GM12874 (cell line): ENCODE results near the gene ANKRD17.

Source experiments
- TF ChIP-seq, protein P1 (sequence below): IDR thresholded peaks from 2 replicates; pipeline ENCODE4 v1.5.1; 2011; ENCODE audit warnings: low read depth, mild to moderate bottlenecking, control low read depth, low read length, moderate library complexity; ENCODE audit not compliant: insufficient read depth

ANKRD17 gene

GRCh38 chr4:73187325-73187724, 71.3 kb downstream of the ANKRD17 start:
- TF ChIP-seq, protein P1, sequence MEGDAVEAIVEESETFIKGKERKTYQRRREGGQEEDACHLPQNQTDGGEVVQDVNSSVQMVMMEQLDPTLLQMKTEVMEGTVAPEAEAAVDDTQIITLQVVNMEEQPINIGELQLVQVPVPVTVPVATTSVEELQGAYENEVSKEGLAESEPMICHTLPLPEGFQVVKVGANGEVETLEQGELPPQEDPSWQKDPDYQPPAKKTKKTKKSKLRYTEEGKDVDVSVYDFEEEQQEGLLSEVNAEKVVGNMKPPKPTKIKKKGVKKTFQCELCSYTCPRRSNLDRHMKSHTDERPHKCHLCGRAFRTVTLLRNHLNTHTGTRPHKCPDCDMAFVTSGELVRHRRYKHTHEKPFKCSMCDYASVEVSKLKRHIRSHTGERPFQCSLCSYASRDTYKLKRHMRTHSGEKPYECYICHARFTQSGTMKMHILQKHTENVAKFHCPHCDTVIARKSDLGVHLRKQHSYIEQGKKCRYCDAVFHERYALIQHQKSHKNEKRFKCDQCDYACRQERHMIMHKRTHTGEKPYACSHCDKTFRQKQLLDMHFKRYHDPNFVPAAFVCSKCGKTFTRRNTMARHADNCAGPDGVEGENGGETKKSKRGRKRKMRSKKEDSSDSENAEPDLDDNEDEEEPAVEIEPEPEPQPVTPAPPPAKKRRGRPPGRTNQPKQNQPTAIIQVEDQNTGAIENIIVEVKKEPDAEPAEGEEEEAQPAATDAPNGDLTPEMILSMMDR: no peak

DNA sequence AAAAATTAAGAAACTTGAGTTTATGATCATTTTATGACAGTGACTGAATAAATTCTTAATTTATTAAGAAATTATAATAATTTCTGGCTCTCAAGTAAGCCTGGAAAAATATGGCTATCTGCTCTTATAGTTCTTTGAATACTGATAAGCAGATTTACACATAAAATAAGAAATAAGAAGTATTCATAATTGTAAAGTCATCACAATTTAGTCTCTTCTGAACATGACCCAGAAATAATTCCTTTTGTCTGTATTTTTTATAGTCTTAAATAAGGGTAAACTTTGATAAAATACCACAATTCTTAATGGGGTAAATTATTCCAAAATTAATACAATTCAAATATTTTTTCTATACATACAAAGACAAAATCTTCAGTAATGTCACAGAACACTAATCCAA, 72.7 kb downstream of the ANKRD17 start:
- TF ChIP-seq, protein P1: no peak

GRCh38 chr4:73181231-73181630, 77.4 kb downstream of the ANKRD17 start:
- TF ChIP-seq, protein P1: no peak

DNA sequence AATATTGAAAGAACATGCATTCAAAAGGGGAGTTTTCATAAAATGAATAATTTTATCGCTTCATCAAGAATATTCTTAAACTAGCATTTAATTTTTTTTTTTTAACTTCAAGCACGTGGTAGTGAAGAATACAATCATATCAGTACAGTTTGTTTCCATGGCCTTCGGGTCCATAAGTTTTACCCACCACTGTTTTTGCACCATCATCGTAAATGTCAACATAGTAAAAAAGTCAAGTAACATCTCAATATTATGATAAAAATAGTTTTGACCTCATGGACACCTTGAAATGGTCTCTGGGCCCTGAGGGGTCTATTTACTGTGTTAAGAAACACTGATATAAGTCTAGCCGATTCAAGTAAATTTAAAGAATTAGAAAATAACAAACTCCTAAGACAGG, 80.2 kb downstream of the ANKRD17 start:
- TF ChIP-seq, protein P1: no peak

GRCh38 chr4:73172161-73172560, 86.4 kb downstream of the ANKRD17 start:
- TF ChIP-seq, protein P1: no peak

- TF ChIP-seq, protein P1: no peak
Observed at GRCh38 chr4:73170518-73171198, 87.9 kb downstream of the ANKRD17 start.

DNA sequence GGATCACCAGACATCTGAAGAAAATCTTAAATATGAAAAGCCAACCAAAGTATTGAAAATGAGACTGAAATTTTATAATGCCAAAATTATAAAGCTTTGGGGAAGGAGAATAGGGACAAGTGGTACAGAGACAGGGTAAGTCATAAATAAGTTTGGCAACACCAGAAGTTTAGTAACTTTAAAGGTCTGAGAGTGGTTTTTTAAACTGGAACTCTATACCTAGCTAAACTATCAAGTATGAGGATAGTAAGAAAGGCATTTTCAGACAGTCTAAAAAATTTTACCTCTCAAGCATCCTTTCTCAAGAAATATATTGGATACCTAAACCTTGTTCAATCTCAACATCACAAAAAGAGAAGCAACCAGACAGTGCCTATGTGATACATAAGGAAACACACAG, 92.4 kb downstream of the ANKRD17 start:
- TF ChIP-seq, protein P1: no peak
